GM08714 (cell line): ENCODE measurements around the gene RAB12.
A peak's percentile ranks its signal among the peaks of the same experiment; 100 is the strongest.
"Not testable (repeated sequence)": the region's sequence is repeated elsewhere in the genome, so short reads cannot be mapped to it uniquely, and the experiment has no call there.

Experiments used
- H3K4me3 ChIP-seq: fragments of 200-500 bp; sonication (Bioruptor generic); 2 replicates; pipeline ENCODE4 v1.5.1; 2014; ENCODE audit warnings: mild to moderate bottlenecking, low read length, inconsistent platforms
- ZNF274 ChIP-seq: IDR thresholded peaks from 2 replicates; pipeline ENCODE4 v1.6.1; 2012; ENCODE audit warnings: mild to moderate bottlenecking, low read depth, low read length

RAB12 gene

GRCh38 chr18:8608795-8609658 is at the start of gene RAB12:
Gene RAB12, plus strand, starts transcription at chr18:8609437. Its CDS starts 3 bp downstream, at chr18:8609440.
- H3K4me3 ChIP-seq = peak within 1 kb of the TSS; percentile 99
- no peak for TF ChIP-seq ZNF274

GRCh38 chr18:8559612-8560186 is 49.5 kb upstream of the RAB12 start:
- no peak for TF ChIP-seq ZNF274
- no peak overlapping the region for H3K4me3 ChIP-seq

- H3K4me3 ChIP-seq = no peak overlapping the region
- TF ChIP-seq ZNF274 = no peak
Measured at GRCh38 chr18:8561123-8561910, 47.9 kb upstream of the RAB12 start.

- H3K4me3 ChIP-seq = no peak overlapping the region
- no peak for TF ChIP-seq ZNF274
Measured at GRCh38 chr18:8562070-8562469, 47.2 kb upstream of the RAB12 start.

- no peak for TF ChIP-seq ZNF274
Measured at GRCh38 chr18:8562919-8563318, 46.3 kb upstream of the RAB12 start.

GRCh38 chr18:8571399-8571798 is 37.8 kb upstream of the RAB12 start:
- no peak for TF ChIP-seq ZNF274
- no peak overlapping the region for H3K4me3 ChIP-seq

More at GRCh38 chr18:8562919-8563318, 46.3 kb upstream of the RAB12 start:
- no peak overlapping the region for H3K4me3 ChIP-seq

- not testable (repeated sequence) for H3K4me3 ChIP-seq
Measured at GRCh38 chr18:8573766-8574165, 35.5 kb upstream of the RAB12 start.

- H3K4me3 ChIP-seq = no peak overlapping the region
- no peak for TF ChIP-seq ZNF274
Measured at GRCh38 chr18:8584798-8585197, 24.4 kb upstream of the RAB12 start.

GRCh38 chr18:8586941-8587340 is 22.3 kb upstream of the RAB12 start:
- no peak overlapping the region for H3K4me3 ChIP-seq
- TF ChIP-seq ZNF274 = no peak

GRCh38 chr18:8595445-8595844 is 13.8 kb upstream of the RAB12 start:
- TF ChIP-seq ZNF274 = no peak
- H3K4me3 ChIP-seq = no peak overlapping the region

- H3K4me3 ChIP-seq = peak overlapping the region; percentile 29; the same call in 1 of the 2 replicates
- no peak for TF ChIP-seq ZNF274
Measured at GRCh38 chr18:8601277-8602032, 7.8 kb upstream of the RAB12 start.

- H3K4me3 ChIP-seq = peak overlapping the region; percentile 16; the same call in 1 of the 2 replicates
- no peak for TF ChIP-seq ZNF274
Measured at GRCh38 chr18:8602040-8602439, 7.2 kb upstream of the RAB12 start.

GRCh38 chr18:8602557-8602956 is 6.7 kb upstream of the RAB12 start:
- H3K4me3 ChIP-seq = no peak overlapping the region
- TF ChIP-seq ZNF274 = no peak
